Tibial nerve (tissue), 4 donors: ENCODE results near the gene GASK1A. TPM values are rescaled to one million over a fixed set of nuclear protein-coding genes. Genes with fewer than 3 reads are reported as not detected.

Experiments
- DNase-seq, 2 donors: peaks; one replicate each; pipeline ENCODE4 v3.0.0-alpha.2; 2019; ENCODE audit warnings: low spot score in 2 of 2
- H3K27ac ChIP-seq, 4 donors: fragments of 200-600 bp; sonication (generic) in 3 of 4; one replicate each; pipeline ENCODE4 v1.5.1; 2017 to 2019; ENCODE audit warnings: mild to moderate bottlenecking in 1 of 4
- H3K27me3 ChIP-seq, 2 donors: fragments of 200-600 bp; sonication (generic) in 1 of 2; one replicate each; pipeline versions ENCODE4 v1.5.1 to v1.6.0; 2017 to 2019
- H3K36me3 ChIP-seq, 3 donors: fragments of 200-600 bp; sonication (generic); one replicate each; pipeline ENCODE4 v1.5.1; 2018 to 2019
- H3K4me1 ChIP-seq, 4 donors: fragments of 200-600 bp; sonication (generic) in 3 of 4; one replicate each; pipeline ENCODE4 v1.5.1; 2017 to 2019
- H3K4me3 ChIP-seq, 4 donors: fragments of 200-600 bp; sonication (generic) in 3 of 4; one replicate each; pipeline ENCODE4 v1.5.1; 2017 to 2019; ENCODE audit warnings: mild to moderate bottlenecking in 1 of 4, moderate library complexity in 1 of 4
- H3K9me3 ChIP-seq, 4 donors: fragments of 200-600 bp; sonication (generic) in 3 of 4; one replicate each; pipeline ENCODE4 v1.5.1; 2017 to 2019
- CTCF ChIP-seq, 5 experiments: fragments of 200-600 bp in 3 of 5; fragments of 450-650 bp in 2 of 5; sonication (generic) in 3 of 5; IDR thresholded peaks; one replicate each; pipeline ENCODE4 v1.5.1; 2016 to 2019; ENCODE audit warnings: antibody characterized with exemption in 5 of 5, mild to moderate bottlenecking in 3 of 5, moderate library complexity in 2 of 5
- EP300 ChIP-seq, 2 donors: sonication (generic); formaldehyde crosslinking; IDR thresholded peaks; one replicate each; pipeline ENCODE4 v1.6.1; 2017; ENCODE audit warnings: antibody characterized with exemption in 2 of 2, mild to moderate bottlenecking in 1 of 2
- POLR2A ChIP-seq, 2 donors: fragments of 450-650 bp; IDR thresholded peaks; one replicate each; pipeline ENCODE4 v1.6.1; 2017; ENCODE audit warnings: antibody characterized with exemption in 2 of 2, mild to moderate bottlenecking in 2 of 2, moderate library complexity in 2 of 2
- WGBS, 2 donors: methylation state at CpG; one replicate each; pipeline ENCODE4 v1.1.5; 2018; 5-methylcytosine and 5-hydroxymethylcytosine counted together
- total RNA-seq, 4 donors: library from RNA; depleted of rRNA; stranded (reverse); fragments of >200 nt; gene quantifications; one replicate each; pipeline ENCODE4 v1.1.0, GENCODE V29; 2016

The GASK1A gene
- total RNA-seq, 4 donors from 2014 or later: 43.0 to 70.6 (median 49.5) TPM

DNA sequence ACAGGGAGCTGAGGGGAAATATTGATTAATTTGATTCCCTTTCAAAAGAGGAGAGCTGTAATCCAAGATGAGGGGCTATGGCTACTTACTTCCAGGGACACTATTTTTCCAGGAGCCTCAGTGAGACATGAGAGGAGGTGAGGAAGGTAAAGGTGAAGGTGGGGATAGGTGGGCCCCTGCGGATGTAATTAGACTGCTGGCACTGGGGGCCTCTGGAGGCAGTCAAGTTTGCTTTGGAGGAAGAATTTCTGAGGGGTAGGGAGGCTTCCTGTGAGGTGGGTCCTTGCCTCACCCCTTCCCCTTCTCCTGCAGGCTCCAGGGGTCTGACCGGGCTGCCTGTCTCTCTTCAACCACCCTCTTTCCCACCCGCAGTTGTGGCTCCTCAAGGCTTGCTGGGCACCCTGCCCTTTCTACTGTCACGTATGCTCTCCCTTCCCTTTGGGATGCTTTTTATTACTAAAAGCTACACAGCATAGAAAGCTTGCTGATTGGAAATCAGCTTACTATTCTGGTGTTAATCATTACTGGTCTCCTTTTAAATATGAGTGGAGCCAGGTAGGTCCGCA lies 22.5 kb downstream of the GASK1A start:
- peak overlapping the region in 2 of 4 donors; percentile 7 to 36 for H3K4me3 ChIP-seq
- DNase-seq: no peak
- H3K27ac ChIP-seq: peak overlapping the region; percentile 70 to 91 (median 86)
- H3K27me3 ChIP-seq: no peaks in the 10 kb centered on the region
- 50% methylated on average over 5 of the region's 5 CpGs for WGBS, 2 donors
- no peaks in the 10 kb centered on the region for H3K36me3 ChIP-seq
- peaks cover 0 to 86% (median 32%) of the 10 kb centered on the region in 4 donors for H3K4me1 ChIP-seq
- H3K9me3 ChIP-seq: no peaks in the 10 kb centered on the region
- TF ChIP-seq EP300 (IDR thresholded peaks at IDR 0.05) (no peak), POLR2A (IDR thresholded peaks at IDR 0.05) (no peak), CTCF (IDR thresholded peaks at IDR 0.05) (no peak)

- TF ChIP-seq POLR2A (IDR thresholded peaks at IDR 0.05): no peak
- no peak for TF ChIP-seq EP300 (IDR thresholded peaks at IDR 0.05)
- no peak for TF ChIP-seq CTCF (IDR thresholded peaks at IDR 0.05)
- Histone ChIP-seq H3K27me3 (no peaks in the 10 kb centered on the region), H3K36me3 (no peaks in the 10 kb centered on the region), H3K27ac (peak overlapping the region in 2 of 4 donors; percentile 89 to 91), H3K4me3 (no peak overlapping the region), H3K4me1 (peaks cover 0 to 61% (median 28%) of the 10 kb centered on the region in 4 donors), H3K9me3 (no peaks in the 10 kb centered on the region)
- DNase-seq: no peak
- WGBS, 2 donors: 74 to 78% methylated on average over 4 of the region's 4 CpGs
Observed at GRCh38 chr3:43004282-43004681, 25.2 kb downstream of the GASK1A start.

- WGBS, 2 donors: 94 to 95% methylated on average over 3 of the region's 3 CpGs
- Histone ChIP-seq H3K27ac (peak overlapping the region in 1 of 4 donors; percentile 89), H3K9me3 (no peaks in the 10 kb centered on the region), H3K4me3 (no peak overlapping the region), H3K36me3 (no peaks in the 10 kb centered on the region), H3K4me1 (peaks cover 0 to 51% (median 20%) of the 10 kb centered on the region in 4 donors), H3K27me3 (no peaks in the 10 kb centered on the region)
- no peak for TF ChIP-seq EP300 (IDR thresholded peaks at IDR 0.05)
- no peak for DNase-seq
Observed at GRCh38 chr3:43005253-43005652, 26.1 kb downstream of the GASK1A start.

GRCh38 chr3:43005981-43006380 lies 26.9 kb downstream of the GASK1A start:
- 32 to 41% methylated on average over 4 of the region's 4 CpGs for WGBS, 2 donors
- H3K36me3 ChIP-seq: no peaks in the 10 kb centered on the region
- peaks cover 0 to 44% (median 12%) of the 10 kb centered on the region in 4 donors for H3K4me1 ChIP-seq
- no peak overlapping the region for H3K4me3 ChIP-seq
- H3K9me3 ChIP-seq: no peaks in the 10 kb centered on the region
- TF ChIP-seq EP300 (IDR thresholded peaks at IDR 0.05): no peak
- no peak for TF ChIP-seq CTCF (IDR thresholded peaks at IDR 0.05)
- no peak for TF ChIP-seq POLR2A (IDR thresholded peaks at IDR 0.05)
- no peak overlapping the region for H3K27ac ChIP-seq
- H3K27me3 ChIP-seq: no peaks in the 10 kb centered on the region
- no peak for DNase-seq

GRCh38 chr3:43006825-43007224 lies 27.7 kb downstream of the GASK1A start:
- Histone ChIP-seq H3K27me3 (no peaks in the 10 kb centered on the region), H3K4me1 (peaks cover 0 to 36% (median 6%) of the 10 kb centered on the region in 4 donors), H3K9me3 (no peaks in the 10 kb centered on the region), H3K36me3 (no peaks in the 10 kb centered on the region), H3K4me3 (no peak overlapping the region), H3K27ac (no peak overlapping the region)
- DNase-seq: no peak
- TF ChIP-seq POLR2A (IDR thresholded peaks at IDR 0.05) (no peak), CTCF (IDR thresholded peaks at IDR 0.05) (no peak), EP300 (IDR thresholded peaks at IDR 0.05) (no peak)
- 92 to 95% methylated on average over 2 of the region's 2 CpGs for WGBS, 2 donors
